HEK293T (cell line): ENCODE data around the gene IPO11.
"Not testable (repeated sequence)": the region's sequence is repeated elsewhere in the genome, so short reads cannot be mapped to it uniquely, and the experiment has no call there.

Experiments used
- CTCF ChIA-PET: fragments of 350-600 bp; formaldehyde crosslinking; extraction: SDS; loops from one replicate; lab custom pipeline; 2021; ENCODE audit warnings: antibody characterized with exemption, inconsistent platforms; lab: Yijun Ruan, JAX
- POLR2A ChIA-PET: fragments of 350-600 bp; formaldehyde crosslinking; extraction: SDS; loops from one replicate; lab custom pipeline; 2020; ENCODE audit warnings: antibody characterized with exemption, inconsistent platforms; lab: Yijun Ruan, JAX
- DNase-seq: peaks from one replicate; pipeline ENCODE4 v3.0.0; 2012; ENCODE audit warnings: mixed read lengths; ENCODE audit errors: extremely low spot score
- ARNT ChIP-seq: fragments of 450-650 bp; IDR thresholded peaks from 2 replicates; pipeline ENCODE4 v1.6.1; 2017; ENCODE audit warnings: mild to moderate bottlenecking
- BHLHE40 ChIP-seq: fragments of 450-650 bp; IDR thresholded peaks from 2 replicates; pipeline ENCODE4 v1.6.1; 2016; ENCODE audit warnings: mild to moderate bottlenecking, moderate library complexity, borderline replicate concordance
- CTBP1 ChIP-seq: fragments of 450-650 bp; IDR thresholded peaks from 2 replicates; pipeline ENCODE4 v1.6.1; 2016; ENCODE audit warnings: borderline replicate concordance
- ELF4 ChIP-seq: fragments of 450-650 bp; IDR thresholded peaks from 2 replicates; pipeline ENCODE4 v1.6.1; 2017; ENCODE audit warnings: antibody characterized with exemption
- FOXA1 ChIP-seq: fragments of 450-650 bp; IDR thresholded peaks from 2 replicates; pipeline ENCODE4 v1.6.1; 2016; ENCODE audit warnings: mild to moderate bottlenecking
- FOXK2 ChIP-seq: fragments of 450-650 bp; IDR thresholded peaks from 2 replicates; pipeline ENCODE4 v1.6.1; 2016; ENCODE audit warnings: mild to moderate bottlenecking
- FOXM1 ChIP-seq: fragments of 450-650 bp; IDR thresholded peaks from 2 replicates; pipeline ENCODE4 v1.6.1; 2017; ENCODE audit warnings: mild to moderate bottlenecking, borderline replicate concordance
- HDGF ChIP-seq: fragments of 450-650 bp; IDR thresholded peaks from 2 replicates; pipeline ENCODE4 v1.6.1; 2017; ENCODE audit warnings: antibody characterized with exemption, borderline replicate concordance
- L3MBTL2 ChIP-seq: fragments of 450-650 bp; conservative IDR thresholded peaks from 2 replicates; pipeline ENCODE4 v1.6.1; 2016; ENCODE audit warnings: mild to moderate bottlenecking
- LEF1 ChIP-seq: fragments of 450-650 bp; IDR thresholded peaks from 2 replicates; pipeline ENCODE4 v1.6.1; 2017; ENCODE audit warnings: mild to moderate bottlenecking, borderline replicate concordance
- NFRKB ChIP-seq: fragments of 450-650 bp; IDR thresholded peaks from 2 replicates; pipeline ENCODE4 v1.6.1; 2016; ENCODE audit warnings: mild to moderate bottlenecking, moderate library complexity
- PKNOX1 ChIP-seq: fragments of 450-650 bp; IDR thresholded peaks from 2 replicates; pipeline ENCODE4 v1.6.1; 2016
- SP1 ChIP-seq: fragments of 450-650 bp; IDR thresholded peaks from 2 replicates; pipeline ENCODE4 v1.6.1; 2017
- SUZ12 ChIP-seq: fragments of 450-650 bp; IDR thresholded peaks from 2 replicates; pipeline ENCODE4 v1.6.1; 2016; ENCODE audit warnings: mild to moderate bottlenecking
- TARDBP ChIP-seq: fragments of 450-650 bp; IDR thresholded peaks from 2 replicates; pipeline ENCODE4 v1.6.1; 2016
- ZNF384 ChIP-seq: fragments of 450-650 bp; IDR thresholded peaks from 2 replicates; pipeline ENCODE4 v1.6.1; 2016

Gene IPO11

DNA sequence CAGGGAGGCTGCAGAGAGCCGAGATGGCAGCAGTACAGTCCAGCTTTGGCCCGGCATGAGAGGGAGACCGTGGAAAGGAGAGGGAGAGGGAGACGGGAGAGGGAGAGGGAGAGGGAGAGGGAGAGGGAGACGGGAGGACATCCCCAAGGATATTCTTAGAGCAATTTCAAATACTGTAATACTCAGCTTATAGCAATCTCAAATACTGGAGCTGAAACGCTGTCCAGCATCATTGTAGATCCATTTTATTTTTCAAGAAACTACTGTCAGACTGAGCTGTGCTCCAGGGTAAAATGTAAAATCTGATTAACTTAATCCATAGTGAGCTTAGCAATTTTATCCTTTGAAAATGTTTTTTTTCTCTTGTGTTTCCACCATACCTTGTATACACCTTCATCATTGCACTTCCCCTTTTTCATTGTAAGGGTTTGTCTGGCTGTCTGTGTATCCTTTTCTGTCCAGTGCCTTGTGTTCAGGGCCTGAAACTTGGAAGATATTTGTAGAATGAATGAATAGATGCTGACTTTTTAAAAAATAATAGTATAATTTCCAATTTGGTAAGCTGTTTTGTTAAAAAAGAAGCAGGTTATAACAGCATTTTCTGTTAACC, 102.1 kb downstream of the IPO11 start:
- no peak for DNase-seq
- ChIA-PET POLR2A (no interaction called here), CTCF (no interaction called here)
- TF ChIP-seq CTBP1 (no peak), TARDBP (no peak), ELF4 (no peak), ARNT (no peak), FOXA1 (no peak), FOXM1 (no peak), ZNF384 (no peak), BHLHE40 (no peak), L3MBTL2 (no peak)

DNA sequence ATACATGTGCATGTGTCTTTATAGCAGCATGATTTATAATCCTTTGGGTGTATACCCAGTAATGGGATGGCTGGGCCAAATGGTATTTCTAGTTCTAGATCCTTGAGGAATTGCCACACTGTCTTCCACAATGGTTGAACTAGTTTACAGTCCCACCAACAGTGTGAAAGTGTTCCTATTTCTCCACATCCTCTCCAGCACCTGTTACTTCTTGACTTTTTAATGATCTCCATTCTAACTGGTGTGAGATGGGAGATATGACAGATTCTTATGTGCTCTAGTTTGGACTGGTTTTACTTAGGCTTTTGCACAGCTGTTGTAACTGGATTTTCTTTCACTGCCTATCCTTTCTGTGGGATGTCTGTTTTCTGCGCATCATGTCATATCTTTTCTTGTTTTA, 108.2 kb downstream of the IPO11 start:
- DNase-seq, POLR2A ChIA-PET, CTCF ChIA-PET: not testable (repeated sequence)

DNA sequence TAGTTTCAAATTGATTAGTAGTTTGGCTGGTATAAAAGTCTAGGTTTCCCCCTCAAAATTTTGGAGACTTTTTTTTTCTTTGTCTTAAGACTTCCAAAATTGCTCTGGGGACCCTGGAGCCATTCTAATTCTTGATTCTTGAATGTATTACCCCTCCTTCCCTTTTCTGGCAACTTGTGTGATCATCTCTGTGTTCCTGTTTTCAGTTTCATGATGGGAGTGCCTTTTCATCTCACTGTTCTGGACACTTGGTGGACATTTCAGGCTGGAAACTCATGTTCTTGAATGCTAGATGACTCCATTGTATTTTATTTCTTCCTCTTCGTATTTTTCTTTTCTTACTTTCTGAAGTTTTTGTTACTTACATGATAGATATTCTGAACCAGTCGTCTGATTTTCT, 108.8 kb downstream of the IPO11 start:
- TF ChIP-seq FOXA1 (no peak), SUZ12 (no peak), BHLHE40 (no peak), ZNF384 (no peak), SP1 (no peak)
- no peak for DNase-seq
- CTCF ChIA-PET = no interaction called here
- POLR2A ChIA-PET = no interaction called here

GRCh38 chr5:62522811-62523210, 110.2 kb downstream of the IPO11 start:
- DNase-seq = no peak
- no peak for TF ChIP-seq CTBP1
- ChIA-PET CTCF (no interaction called here), POLR2A (no interaction called here)

GRCh38 chr5:62533597-62533996, 121.0 kb downstream of the IPO11 start:
- no peak for DNase-seq
- TF ChIP-seq FOXK2 = no peak
- ChIA-PET POLR2A (no interaction called here), CTCF (no interaction called here)

DNA sequence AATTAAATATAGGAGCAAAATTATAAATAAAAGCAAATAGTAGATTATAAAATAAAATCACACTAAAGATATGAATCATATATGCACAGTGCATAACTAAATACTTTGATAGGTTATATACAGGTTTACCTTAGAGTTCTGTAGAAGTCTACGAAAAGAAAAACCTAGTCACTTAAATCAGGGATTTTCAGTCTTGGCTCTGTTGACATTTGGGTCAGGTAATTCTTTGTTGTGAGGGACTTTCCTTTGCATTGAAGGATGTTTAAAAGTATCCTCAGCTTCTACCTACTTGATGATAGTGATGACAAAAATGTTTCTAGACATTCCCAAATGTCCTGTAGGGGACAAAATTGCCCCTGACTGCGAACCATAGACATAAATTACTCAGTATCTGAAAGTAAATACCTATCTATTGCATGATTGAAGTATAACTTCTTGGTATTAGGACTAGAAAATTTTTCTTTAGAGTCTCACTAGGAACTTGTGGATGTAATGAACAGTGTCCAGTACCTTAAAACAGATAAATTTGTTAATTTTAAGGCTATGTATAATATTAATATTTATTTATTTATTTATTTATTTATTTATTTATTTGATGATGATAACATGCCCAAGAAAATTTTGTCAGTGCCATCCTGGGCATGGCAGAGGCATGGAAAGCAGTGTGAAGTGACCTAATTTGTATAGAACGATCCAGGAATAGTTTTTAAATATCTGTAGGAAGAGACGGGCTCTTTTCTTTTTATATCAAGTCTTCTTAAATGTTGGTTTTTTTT, 122.1 kb downstream of the IPO11 start:
- CTCF ChIA-PET = no interaction called here
- TF ChIP-seq FOXA1 = no peak
- TF ChIP-seq TARDBP = no peak
- no peak for TF ChIP-seq CTBP1
- TF ChIP-seq ZNF384 = no peak
- no peak for TF ChIP-seq NFRKB
- no peak for TF ChIP-seq BHLHE40
- no peak for TF ChIP-seq ELF4
- TF ChIP-seq LEF1 = no peak
- no peak for TF ChIP-seq SUZ12
- no peak for TF ChIP-seq SP1
- no peak for TF ChIP-seq PKNOX1
- no peak for TF ChIP-seq HDGF
- POLR2A ChIA-PET = no interaction called here
- no peak for DNase-seq

DNA sequence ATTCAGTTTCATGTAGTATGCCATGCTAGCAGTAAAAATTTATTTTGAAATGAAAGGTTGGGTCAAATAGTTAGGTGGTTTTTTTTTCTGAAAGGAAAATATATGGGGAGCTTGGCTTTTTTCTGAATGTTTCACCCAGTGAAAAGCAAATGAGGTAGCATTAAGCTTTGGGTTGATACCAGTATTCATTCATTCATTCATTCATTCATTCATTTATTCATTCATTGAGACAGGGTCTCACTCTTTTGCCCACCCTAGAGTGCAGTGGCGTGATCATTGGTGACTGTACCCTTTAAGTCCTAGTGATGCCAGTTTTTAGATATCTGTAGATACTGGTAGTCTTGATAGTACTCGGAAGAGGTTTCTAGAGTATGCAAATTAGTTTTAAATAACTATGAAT, 123.7 kb downstream of the IPO11 start:
- ChIA-PET POLR2A (no interaction called here), CTCF (no interaction called here)
- TF ChIP-seq L3MBTL2 = no peak
- no peak for TF ChIP-seq ELF4
- TF ChIP-seq ZNF384 = no peak
- no peak for TF ChIP-seq CTBP1
- no peak for DNase-seq

- TF ChIP-seq BHLHE40 = no peak
- no peak for TF ChIP-seq FOXA1
- TF ChIP-seq ZNF384 = no peak
- TF ChIP-seq CTBP1 = no peak
- no peak for TF ChIP-seq LEF1
- TF ChIP-seq ELF4 = no peak
- no peak for TF ChIP-seq PKNOX1
- POLR2A ChIA-PET = no interaction called here
- DNase-seq = no peak
- CTCF ChIA-PET = no interaction called here
Observed at GRCh38 chr5:62536783-62537182, 124.2 kb downstream of the IPO11 start.
